NCI-H1417 treated with DMSO at 0.1 percent for 48 hours (cell line): ENCODE results near the gene SLC16A10.

Experiments
- DNase-seq: peaks from one replicate; lab custom pipeline; 2025; lab: John Stamatoyannopoulos, UW

SLC16A10 gene

GRCh38 chr6:111260570-111261298 is 173.4 kb downstream of the SLC16A10 start:
- no peak for DNase-seq

GRCh38 chr6:111263837-111264236 is 176.5 kb downstream of the SLC16A10 start:
- no peak for DNase-seq

DNA sequence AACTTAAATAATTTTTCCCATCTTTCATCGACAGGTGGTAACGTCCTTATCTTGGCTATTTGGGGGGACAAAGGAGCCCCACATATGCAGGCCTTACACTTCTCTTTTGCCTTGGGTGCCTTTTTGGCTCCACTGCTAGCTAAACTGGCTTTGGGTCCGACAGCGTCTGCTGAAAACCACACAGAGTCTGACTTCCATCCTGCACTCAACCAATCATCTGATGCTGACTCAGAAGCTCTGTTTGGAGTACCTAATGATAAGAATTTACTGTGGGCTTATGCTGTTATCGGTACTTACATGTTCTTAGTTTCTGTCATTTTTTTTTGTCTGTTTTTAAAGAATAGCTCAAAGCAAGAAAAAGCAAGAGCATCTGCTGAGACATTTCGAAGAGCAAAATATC is 178.5 kb downstream of the SLC16A10 start:
- no peak for DNase-seq

GRCh38 chr6:111266276-111266675 is 179.0 kb downstream of the SLC16A10 start:
- no peak for DNase-seq

DNA sequence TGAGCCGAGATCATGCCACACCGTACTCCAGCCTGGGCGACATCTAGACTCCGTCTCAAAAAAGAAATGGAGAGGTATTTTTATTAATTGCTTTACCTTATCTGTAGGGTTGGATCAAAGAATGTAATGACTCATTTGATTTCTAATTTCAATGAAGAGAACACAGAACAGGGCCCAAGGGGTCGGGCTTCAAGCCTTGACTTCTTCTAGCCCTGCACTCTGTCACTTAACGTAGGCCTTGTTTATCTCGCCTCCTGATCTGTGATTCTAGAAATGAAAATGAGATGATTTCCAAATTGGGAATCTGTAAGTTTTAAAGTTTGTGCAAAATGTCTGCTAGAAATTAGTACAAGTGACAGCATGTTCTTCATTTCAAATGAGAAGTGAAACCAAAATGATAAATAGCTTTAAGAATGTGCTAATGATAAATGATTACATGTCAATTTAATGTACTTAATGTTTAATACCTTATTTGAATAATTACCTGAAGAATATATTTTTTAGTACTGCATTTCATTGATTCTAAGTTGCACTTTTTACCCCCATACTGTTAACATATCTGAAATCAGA is 180.5 kb downstream of the SLC16A10 start:
- DNase-seq: no peak

DNA sequence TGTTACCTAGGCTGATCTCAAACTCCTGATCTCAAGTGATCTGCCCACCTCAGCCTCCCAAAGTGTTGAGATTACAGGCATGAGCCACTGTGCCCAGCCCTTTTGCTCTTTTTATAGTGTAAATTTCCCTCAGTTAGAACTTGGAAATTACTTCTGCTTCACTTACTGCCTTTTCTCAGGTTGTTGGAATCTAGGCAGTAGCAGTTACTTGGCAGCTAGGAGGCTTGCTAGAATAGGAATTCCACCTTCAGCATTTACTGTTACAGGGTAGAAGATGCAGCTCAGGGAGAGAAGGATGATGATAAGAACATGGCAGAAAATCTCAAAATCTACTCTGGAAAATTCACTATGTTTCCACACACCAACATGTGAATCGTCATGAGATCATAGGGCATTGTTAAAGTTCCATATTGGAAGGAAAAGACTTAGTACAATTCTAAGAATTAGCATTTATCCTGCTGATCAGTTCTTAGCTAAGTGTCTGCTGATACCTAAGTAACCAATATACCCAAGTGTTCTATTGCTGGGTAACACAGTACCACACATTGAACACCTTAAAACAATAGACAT is 182.2 kb downstream of the SLC16A10 start:
- no peak for DNase-seq

GRCh38 chr6:111270121-111270520 is 182.8 kb downstream of the SLC16A10 start:
- DNase-seq: no peak

- DNase-seq: no peak
Measured at GRCh38 chr6:111274593-111275217, 187.4 kb downstream of the SLC16A10 start.

- no peak for DNase-seq
Measured at GRCh38 chr6:111276335-111276734, 189.0 kb downstream of the SLC16A10 start.

DNA sequence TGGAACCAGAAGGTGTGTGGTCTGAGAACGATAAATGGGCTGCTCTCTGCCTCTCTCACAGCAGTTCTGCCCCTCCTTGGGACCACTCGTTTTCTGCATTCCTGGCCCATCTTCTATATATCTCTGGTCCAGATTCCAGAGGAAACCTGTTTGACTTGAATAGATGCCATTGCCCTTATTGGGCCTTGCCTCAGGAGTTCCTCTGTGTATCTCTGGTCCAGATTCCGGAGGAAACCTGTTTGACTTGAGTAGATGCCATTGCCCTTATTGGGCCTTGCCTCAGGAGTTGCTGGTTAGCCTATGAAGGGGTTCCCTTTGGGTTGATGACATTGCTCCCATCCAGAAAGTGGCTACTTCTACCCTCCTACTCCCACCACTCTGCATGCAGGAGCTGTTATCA is 189.4 kb downstream of the SLC16A10 start:
- no peak for DNase-seq

DNA sequence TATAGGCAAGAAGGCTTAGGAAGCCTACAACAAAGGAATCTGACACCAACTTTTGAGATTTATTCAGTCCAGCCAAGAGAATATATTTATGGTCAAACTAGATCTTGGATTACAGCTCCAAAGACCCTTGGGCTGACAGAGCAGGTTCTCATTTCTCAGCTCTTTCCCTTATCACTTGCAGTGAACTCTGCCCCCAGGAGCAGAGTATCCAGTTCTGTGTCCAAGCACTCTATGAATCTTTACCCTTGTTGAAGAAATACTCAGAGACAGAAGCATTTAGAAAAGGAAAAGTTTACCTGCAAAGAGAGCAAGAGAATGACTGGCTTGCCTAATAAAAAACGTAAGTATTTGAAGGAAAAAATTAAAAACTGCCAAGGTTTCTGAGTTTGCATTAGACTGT is 190.5 kb downstream of the SLC16A10 start:
- no peak for DNase-seq

GRCh38 chr6:111278731-111279130 is 191.4 kb downstream of the SLC16A10 start:
- no peak for DNase-seq

- no peak for DNase-seq
Measured at GRCh38 chr6:111280445-111280955, 193.2 kb downstream of the SLC16A10 start.
